GM19452 (cell line): ENCODE data around the gene PIN1.

Experiments used
- ATAC-seq: cut with Tn5 transposase; IDR thresholded peaks from one replicate; pipeline ENCODE4 v1.9.1; 2021; ENCODE audit not compliant: unreplicated experiment

The PIN1 gene

GRCh38 chr19:9883231-9883758 is 48.2 kb downstream of the PIN1 start:
- no peak for ATAC-seq

GRCh38 chr19:9883764-9884163 is 48.6 kb downstream of the PIN1 start:
- no peak for ATAC-seq

GRCh38 chr19:9885077-9885552 is 50.0 kb downstream of the PIN1 start:
- ATAC-seq: no peak

GRCh38 chr19:9891609-9892373 is 56.7 kb downstream of the PIN1 start:
- ATAC-seq: no peak
